GM18526 (cell line): ENCODE data around the gene WIPI1.

Experiments
- POLR2A ChIP-seq: IDR thresholded peaks from 3 replicates; pipeline ENCODE4 v1.6.1; 2011; ENCODE audit not compliant: insufficient read length; ENCODE audit errors: extremely low read depth

Gene WIPI1

GRCh38 chr17:68432086-68432864 lies 25.0 kb downstream of the WIPI1 start:
- TF ChIP-seq POLR2A, result no peak

- no peak for TF ChIP-seq POLR2A
Observed at GRCh38 chr17:68431661-68432071, 25.6 kb downstream of the WIPI1 start.

- TF ChIP-seq POLR2A, result no peak
Observed at GRCh38 chr17:68431045-68431608, 26.2 kb downstream of the WIPI1 start.

- TF ChIP-seq POLR2A, result no peak
Observed at GRCh38 chr17:68429881-68430280, 27.4 kb downstream of the WIPI1 start.

- no peak for TF ChIP-seq POLR2A
Observed at GRCh38 chr17:68428498-68429172, 28.7 kb downstream of the WIPI1 start.

GRCh38 chr17:68427575-68427974 lies 29.7 kb downstream of the WIPI1 start:
- no peak for TF ChIP-seq POLR2A

GRCh38 chr17:68425979-68426378 lies 31.3 kb downstream of the WIPI1 start:
- no peak for TF ChIP-seq POLR2A

GRCh38 chr17:68424861-68425260 lies 32.4 kb downstream of the WIPI1 start:
- no peak for TF ChIP-seq POLR2A

GRCh38 chr17:68424203-68424602 lies 33.1 kb downstream of the WIPI1 start:
- TF ChIP-seq POLR2A, result no peak

- TF ChIP-seq POLR2A, result no peak
Observed at GRCh38 chr17:68423251-68423650, 34.0 kb downstream of the WIPI1 start.

- no peak for TF ChIP-seq POLR2A
Observed at GRCh38 chr17:68422821-68423220, 34.5 kb downstream of the WIPI1 start.

- no peak for TF ChIP-seq POLR2A
Observed at GRCh38 chr17:68421486-68421885, 35.8 kb downstream of the WIPI1 start.

- no peak for TF ChIP-seq POLR2A
Observed at GRCh38 chr17:68420065-68420464, 37.2 kb downstream of the WIPI1 start.

- no peak for TF ChIP-seq POLR2A
Observed at GRCh38 chr17:68418876-68419275, 38.4 kb downstream of the WIPI1 start.

GRCh38 chr17:68417317-68417716 lies 40.0 kb downstream of the WIPI1 start:
- no peak for TF ChIP-seq POLR2A

GRCh38 chr17:68403122-68403521 lies 54.2 kb downstream of the WIPI1 start:
- TF ChIP-seq POLR2A, result no peak
